ENCODE data around the gene FAM47E. TPM values are rescaled to one million over a fixed set of nuclear protein-coding genes. Genes with fewer than 3 reads are reported as not detected.
"Not testable (repeated sequence)": the region's sequence is repeated elsewhere in the genome, so short reads cannot be mapped to it uniquely, and the experiment has no call there.

FAM47E gene
- total and polyA plus RNA-seq, 7 experiments from 2014 or later: 0.24 to 0.79 (median 0.45) TPM; not detected in 2

GRCh38 chr4:76240236-76240635 is 11.3 kb upstream of the FAM47E start:
- DNase-seq: no peak
- Mint-ChIP-seq H3K36me3 (peaks cover 0 to 12% (median 8%) of the 10 kb centered on the region in 5 donors), H3K4me3 (no peak overlapping the region), H3K4me1 (no peaks in the 10 kb centered on the region), H3K27ac (no peak overlapping the region), H3K9me3 (peaks cover 13 to 41% (median 26%) of the 10 kb centered on the region in 11 donors), H3K27me3 (peaks cover 17 to 41% (median 20%) of the 10 kb centered on the region in 5 donors)
- no peak overlapping the region for H3K4me3 ChIP-seq (ENCODE audit: low read length)
- no peak for ATAC-seq
- intact Hi-C loops (cut with micrococcal nuclease): no loop called here
- no peak overlapping the region for H3K27ac ChIP-seq (ENCODE audit: low read depth, low read length)
- CTCF ChIA-PET: no interaction called here
- H3K4me1 ChIP-seq (ENCODE audit: control insufficient read depth in 2 of 2, insufficient read depth in 2 of 2, low read length in 2 of 2): no peaks in the 10 kb centered on the region
- POLR2A ChIA-PET: no interaction called here
- H3K27me3 ChIP-seq (ENCODE audit: control insufficient read depth in 2 of 2, insufficient read depth in 2 of 2, low read length in 2 of 2): no peaks in the 10 kb centered on the region
- H3K9me3 ChIP-seq (ENCODE audit: control insufficient read depth in 2 of 3, low read length in 3 of 3): peaks cover 0 to 12% (median 0%) of the 10 kb centered on the region in 3 experiments
- no peaks in the 10 kb centered on the region for H3K36me3 ChIP-seq (ENCODE audit: control insufficient read depth in 2 of 3, insufficient read depth in 3 of 3, low read length in 3 of 3)

- H3K27me3 ChIP-seq (ENCODE audit: control insufficient read depth in 2 of 2, insufficient read depth in 2 of 2, low read length in 2 of 2); H3K36me3 Mint-ChIP-seq; H3K27ac Mint-ChIP-seq; intact Hi-C loops (cut with micrococcal nuclease); POLR2A ChIA-PET; ATAC-seq; H3K27ac ChIP-seq (ENCODE audit: low read depth, low read length); CTCF ChIA-PET; H3K4me1 Mint-ChIP-seq; H3K36me3 ChIP-seq (ENCODE audit: control insufficient read depth in 2 of 3, insufficient read depth in 3 of 3, low read length in 3 of 3); DNase-seq; H3K4me3 ChIP-seq (ENCODE audit: low read length); H3K4me1 ChIP-seq (ENCODE audit: control insufficient read depth in 2 of 2, insufficient read depth in 2 of 2, low read length in 2 of 2); H3K4me3 Mint-ChIP-seq: not testable (repeated sequence)
- H3K9me3 ChIP-seq (ENCODE audit: control insufficient read depth in 2 of 3, low read length in 3 of 3): peaks cover 0 to 12% (median 0%) of the 10 kb centered on the region in 3 experiments
- Mint-ChIP-seq H3K9me3 (peaks cover 8 to 32% (median 21%) of the 10 kb centered on the region in 11 donors), H3K27me3 (peaks cover 34 to 53% (median 36%) of the 10 kb centered on the region in 5 donors)
These were observed 7.6 kb upstream of the FAM47E start for GRCh38 chr4:76243877-76244276.

GRCh38 chr4:76246025-76246424 is 5.5 kb upstream of the FAM47E start:
- H3K4me3 ChIP-seq (ENCODE audit: low read length): no peak overlapping the region
- H3K27me3 Mint-ChIP-seq: peaks cover 51 to 56% (median 53%) of the 10 kb centered on the region in 5 donors
- H3K36me3 ChIP-seq (ENCODE audit: control insufficient read depth in 2 of 3, insufficient read depth in 3 of 3, low read length in 3 of 3): no peaks in the 10 kb centered on the region
- ChIA-PET POLR2A (no interaction called here), CTCF (no interaction called here)
- H3K4me3 Mint-ChIP-seq: no peak overlapping the region
- no peaks in the 10 kb centered on the region for H3K4me1 ChIP-seq (ENCODE audit: control insufficient read depth in 2 of 2, insufficient read depth in 2 of 2, low read length in 2 of 2)
- H3K27ac ChIP-seq (ENCODE audit: low read depth, low read length): no peak overlapping the region
- H3K4me1 Mint-ChIP-seq: peaks cover 0 to 5% (median 3%) of the 10 kb centered on the region in 7 donors
- intact Hi-C loops (cut with micrococcal nuclease): no loop called here
- peaks cover 3 to 7% of the 10 kb centered on the region in 2 donors for H3K27me3 ChIP-seq (ENCODE audit: control insufficient read depth in 2 of 2, insufficient read depth in 2 of 2, low read length in 2 of 2)
- peaks cover 0 to 5% (median under 1%) of the 10 kb centered on the region in 5 donors for H3K36me3 Mint-ChIP-seq
- peaks cover 0 to 13% (median 6%) of the 10 kb centered on the region in 11 donors for H3K9me3 Mint-ChIP-seq
- DNase-seq (no peak), ATAC-seq (no peak)
- H3K9me3 ChIP-seq (ENCODE audit: control insufficient read depth in 2 of 3, low read length in 3 of 3): peaks cover 0 to 2% (median 0%) of the 10 kb centered on the region in 3 experiments
- no peak overlapping the region for H3K27ac Mint-ChIP-seq

- intact Hi-C loops (cut with micrococcal nuclease): no loop called here
- H3K27ac Mint-ChIP-seq: no peak overlapping the region
- peaks cover 0 to 10% (median 3%) of the 10 kb centered on the region in 11 donors for H3K9me3 Mint-ChIP-seq
- H3K36me3 Mint-ChIP-seq: peaks cover 0 to 5% (median 0%) of the 10 kb centered on the region in 5 donors
- Histone ChIP-seq H3K36me3 (ENCODE audit: control insufficient read depth in 2 of 3, insufficient read depth in 3 of 3, low read length in 3 of 3) (no peaks in the 10 kb centered on the region), H3K27ac (ENCODE audit: low read depth, low read length) (no peak overlapping the region), H3K9me3 (ENCODE audit: control insufficient read depth in 2 of 3, low read length in 3 of 3) (no peaks in the 10 kb centered on the region), H3K4me3 (ENCODE audit: low read length) (no peak overlapping the region), H3K27me3 (ENCODE audit: control insufficient read depth in 2 of 2, insufficient read depth in 2 of 2, low read length in 2 of 2) (peaks cover 9 to 11% of the 10 kb centered on the region in 2 donors), H3K4me1 (ENCODE audit: control insufficient read depth in 2 of 2, insufficient read depth in 2 of 2, low read length in 2 of 2) (no peaks in the 10 kb centered on the region)
- CTCF ChIA-PET: no interaction called here
- DNase-seq (no peak), ATAC-seq (no peak)
- H3K4me3 Mint-ChIP-seq: no peak overlapping the region
- H3K27me3 Mint-ChIP-seq: peaks cover 51 to 62% (median 55%) of the 10 kb centered on the region in 5 donors
- H3K4me1 Mint-ChIP-seq: peaks cover 4 to 10% (median 7%) of the 10 kb centered on the region in 7 donors
- POLR2A ChIA-PET: no interaction called here
These were observed 4.7 kb upstream of the FAM47E start for GRCh38 chr4:76246852-76247251.

- H3K4me1 ChIP-seq (ENCODE audit: control insufficient read depth in 2 of 2, insufficient read depth in 2 of 2, low read length in 2 of 2): no peaks in the 10 kb centered on the region
- Mint-ChIP-seq H3K9me3 (peaks cover 0 to 4% (median 0%) of the 10 kb centered on the region in 11 donors), H3K4me3 (peak overlapping the region; percentile 73 to 89 (median 82)), H3K27ac (peak overlapping the region in 1 of 9 donors; percentile 32), H3K4me1 (peaks cover 4 to 10% (median 7%) of the 10 kb centered on the region in 7 donors), H3K27me3 (peaks cover 71 to 80% (median 74%) of the 10 kb centered on the region in 5 donors), H3K36me3 (no peaks in the 10 kb centered on the region)
- DNase-seq: peak in 2 of 9 donors; percentile 0 to 3
- no peaks in the 10 kb centered on the region for H3K36me3 ChIP-seq (ENCODE audit: control insufficient read depth in 2 of 3, insufficient read depth in 3 of 3, low read length in 3 of 3)
- peaks cover 9 to 11% of the 10 kb centered on the region in 2 donors for H3K27me3 ChIP-seq (ENCODE audit: control insufficient read depth in 2 of 2, insufficient read depth in 2 of 2, low read length in 2 of 2)
- peak overlapping the region; percentile 51 for H3K4me3 ChIP-seq (ENCODE audit: low read length)
- H3K27ac ChIP-seq (ENCODE audit: low read depth, low read length): no peak overlapping the region
- no peaks in the 10 kb centered on the region for H3K9me3 ChIP-seq (ENCODE audit: control insufficient read depth in 2 of 3, low read length in 3 of 3)
- ChIA-PET POLR2A (no interaction called here), CTCF (interaction anchor here (0.8 to 1.4 kb wide), 2 partner anchors 126 to 128 kb away, joined by 3 to 6 read pairs; no protein-coding TSS in a partner anchor)
- intact Hi-C loops (cut with micrococcal nuclease): loop anchor here (1.0 to 10.0 kb wide), 4 partner anchors 38 to 127 kb away; partner anchors contain the start of gene SCARB2 (in 1 of the 2)
- no peak for ATAC-seq
These were observed 559 bp upstream of the FAM47E start for GRCh38 chr4:76250962-76251361.

GRCh38 chr4:76252271-76252653 is 741 bp downstream of the FAM47E start:
- intact Hi-C loops (cut with micrococcal nuclease): loop anchor here in 1 of 2 donors (10.0 kb wide), 1 partner anchor 67 kb away; no protein-coding TSS in a partner anchor
- POLR2A ChIA-PET: no interaction called here
- peaks cover 67 to 80% (median 72%) of the 10 kb centered on the region in 5 donors for H3K27me3 Mint-ChIP-seq

More at GRCh38 chr4:76252271-76252653, 741 bp downstream of the FAM47E start:
- Histone ChIP-seq H3K36me3 (ENCODE audit: control insufficient read depth in 2 of 3, insufficient read depth in 3 of 3, low read length in 3 of 3) (no peaks in the 10 kb centered on the region), H3K27ac (ENCODE audit: low read depth, low read length) (no peak overlapping the region), H3K4me1 (ENCODE audit: control insufficient read depth in 2 of 2, insufficient read depth in 2 of 2, low read length in 2 of 2) (no peaks in the 10 kb centered on the region), H3K9me3 (ENCODE audit: control insufficient read depth in 2 of 3, low read length in 3 of 3) (no peaks in the 10 kb centered on the region), H3K27me3 (ENCODE audit: control insufficient read depth in 2 of 2, insufficient read depth in 2 of 2, low read length in 2 of 2) (peaks cover 9 to 11% of the 10 kb centered on the region in 2 donors), H3K4me3 (ENCODE audit: low read length) (no peak overlapping the region)
- Mint-ChIP-seq H3K36me3 (no peaks in the 10 kb centered on the region), H3K4me3 (peak overlapping the region in 5 of 10 donors; percentile 40 to 88 (median 82)), H3K27ac (no peak overlapping the region), H3K9me3 (peaks cover 0 to 2% (median 0%) of the 10 kb centered on the region in 11 donors), H3K4me1 (peaks cover 4 to 10% (median 7%) of the 10 kb centered on the region in 7 donors)
- CTCF ChIA-PET: interaction anchor here (0.6 to 1.0 kb wide), 2 partner anchors 127 to 253 kb away, joined by 3 read pairs; no protein-coding TSS in a partner anchor
- ATAC-seq: no peak
- DNase-seq: no peak

All from naive thymus-derived CD4-positive, alpha-beta T cell (primary cell).